T-cell (primary cell): ENCODE measurements around the gene PRRC2B. TPM values are rescaled to one million over a fixed set of nuclear protein-coding genes. Genes with fewer than 3 reads are reported as not detected.
A peak's percentile ranks its signal among the peaks of the same experiment; 100 is the strongest.

Experiments
- ATAC-seq, 4 experiments: fragments of 200-7000 bp in 3 of 4; fragments of 150-1000 bp in 1 of 4; cut with Tn5 transposase; replicated peaks in 1 of 4; 1 replicate in 3 of 4; 2 replicates in 1 of 4; pipeline ENCODE4 v1.10.0; 2021; ENCODE audit warnings: moderate library complexity in 3 of 4, mild to moderate bottlenecking in 2 of 4, moderate number of reproducible peaks in 1 of 4
- CTCF ChIA-PET, 2 donors: fragments of 300-600 bp; sonication (Branson Sonifier 250); formaldehyde crosslinking; loops; one replicate each; lab custom pipeline; 2022; ENCODE audit warnings: antibody characterized with exemption in 2 of 2; lab: Charles Lee
- POLR2A ChIA-PET, 2 donors: fragments of 300-600 bp; sonication (Branson Sonifier 250); formaldehyde crosslinking; loops; one replicate each; lab custom pipeline; 2022; ENCODE audit warnings: antibody characterized with exemption in 2 of 2; lab: Charles Lee
- DNase-seq, 35 experiments: peaks; one replicate each; pipeline versions ENCODE4 v3.0.0 to v3.0.0-alpha.2; 2013 to 2023
- H3K27ac ChIP-seq: one replicate; pipeline ENCODE4 v1.5.1; 2013; ENCODE audit warnings: low read length
- H3K27me3 ChIP-seq, 2 experiments: replicated peaks in 1 of 2; 1 replicate in 1 of 2; 2 replicates in 1 of 2; pipeline versions ENCODE4 v1.6.1 to v1.7.0; 2013; ENCODE audit warnings: low read length in 1 of 2, mixed read lengths in 1 of 2; ENCODE audit not compliant: control insufficient read depth in 2 of 2, insufficient read depth in 2 of 2; ENCODE audit errors: extremely low read depth in 1 of 2
- H3K36me3 ChIP-seq, 2 donors: 1 replicate in 1 of 2; 2 replicates in 1 of 2; pipeline versions ENCODE4 v1.6.1 to v1.7.0; 2013; ENCODE audit warnings: low read length in 1 of 2; ENCODE audit not compliant: control insufficient read depth in 2 of 2, insufficient read depth in 1 of 2; ENCODE audit errors: extremely low read depth in 1 of 2
- H3K4me1 ChIP-seq, 2 experiments: 1 replicate in 1 of 2; 2 replicates in 1 of 2; pipeline versions ENCODE4 v1.6.1 to v1.7.0; 2013; ENCODE audit warnings: low read length in 2 of 2, mixed read lengths in 1 of 2; ENCODE audit not compliant: insufficient read depth in 2 of 2, control insufficient read depth in 1 of 2; ENCODE audit errors: extremely low read depth in 1 of 2
- H3K4me3 ChIP-seq, 2 donors: 1 replicate in 1 of 2; 2 replicates in 1 of 2; pipeline versions ENCODE4 v1.5.1 to v1.7.0; 2013; ENCODE audit warnings: mild to moderate bottlenecking in 2 of 2, low read length in 1 of 2, moderate library complexity in 1 of 2; ENCODE audit not compliant: control insufficient read depth in 1 of 2; ENCODE audit errors: extremely low read depth in 1 of 2
- H3K9me3 ChIP-seq: 2 replicates; pipeline ENCODE4 v1.7.0; 2013
- H3K27ac Mint-ChIP-seq, 2 donors: one replicate each; pipeline ENCODE4 v1.8.0; 2020 to 2021; ENCODE audit warnings: mild to moderate bottlenecking in 2 of 2, mixed read lengths in 2 of 2
- H3K27me3 Mint-ChIP-seq, 2 donors: one replicate each; pipeline ENCODE4 v1.8.0; 2021 to 2022; ENCODE audit warnings: mixed read lengths in 2 of 2
- H3K36me3 Mint-ChIP-seq: one replicate; pipeline ENCODE4 v1.8.0; 2021; ENCODE audit warnings: mixed read lengths
- H3K4me1 Mint-ChIP-seq, 3 donors: one replicate each; pipeline ENCODE4 v1.8.0; 2020 to 2022; ENCODE audit warnings: mixed read lengths in 3 of 3, mild to moderate bottlenecking in 1 of 3
- H3K4me3 Mint-ChIP-seq, 3 donors: one replicate each; pipeline ENCODE4 v1.8.0; 2020 to 2022; ENCODE audit warnings: mild to moderate bottlenecking in 3 of 3, mixed read lengths in 3 of 3, moderate library complexity in 3 of 3
- H3K9me3 Mint-ChIP-seq, 3 donors: one replicate each; pipeline ENCODE4 v1.8.0; 2020 to 2022; ENCODE audit warnings: mixed read lengths in 3 of 3
- WGBS: methylation state at CpG from one replicate; pipeline ENCODE4 v1.1.5; 2013; ENCODE audit warnings: missing lambda C conversion rate; ENCODE audit not compliant: insufficient coverage; 5-methylcytosine and 5-hydroxymethylcytosine counted together
- total RNA-seq, 35 experiments: library from RNA in 6 of 35; stranded (reverse) in 6 of 35; fragments of 120-200 nt in 1 of 35; gene quantifications; one replicate each; pipeline versions ENCODE4 v1.2.1 to v1.2.4 and lab custom pipeline; 2013 to 2026

The PRRC2B gene
- total RNA-seq, 5 donors from 2014 or later (not counting 1 experiment from before 2014, with no cell fraction given): 259 to 375 (median 370) TPM

DNA sequence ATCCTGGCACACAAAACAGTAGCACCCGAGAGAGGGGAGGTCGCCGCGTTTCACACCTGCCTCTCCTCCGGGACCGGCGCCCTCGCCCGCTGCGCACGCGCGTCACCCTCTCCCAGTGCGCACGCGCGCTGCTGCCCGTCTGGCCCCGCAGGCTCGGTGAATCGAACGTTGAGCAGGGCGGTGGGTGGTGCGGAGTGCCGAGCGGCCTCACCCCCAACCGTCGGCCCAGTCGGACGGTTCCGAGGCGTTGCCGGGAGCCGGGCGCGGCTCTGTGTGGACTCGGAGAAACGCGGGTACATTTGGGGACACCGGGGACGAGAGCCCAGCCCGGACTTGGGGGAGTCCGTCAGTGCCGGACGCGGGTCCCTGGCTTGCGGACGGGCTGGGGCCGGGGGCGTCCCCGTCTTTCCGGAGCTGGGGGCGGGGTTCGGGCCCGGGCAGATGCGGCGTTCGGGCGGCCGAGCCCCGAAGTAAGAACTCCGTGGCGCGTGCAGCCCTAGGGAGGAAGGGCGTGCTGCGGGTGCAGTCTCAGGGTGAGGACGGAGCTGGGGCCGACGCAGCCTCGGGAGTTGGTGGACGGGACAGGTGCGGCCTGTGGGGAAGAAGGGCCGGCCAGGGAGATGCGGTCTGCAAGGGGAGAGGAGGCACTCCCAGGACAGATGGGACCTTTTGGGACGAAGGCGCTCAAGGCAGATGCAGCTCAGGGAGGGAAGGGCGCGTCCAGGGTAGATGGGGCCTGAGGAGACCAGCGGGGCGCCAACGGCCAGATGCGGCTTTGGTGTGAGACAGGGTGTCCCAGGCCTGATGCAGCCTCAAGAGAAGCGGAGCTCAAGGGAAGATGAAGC, 109.1 kb downstream of the PRRC2B start, which contains the start of gene POMT1:
TSS of gene POMT1 (plus strand) at position 138 of the 845 bp plus-strand sequence. CDS start 1,301 bp downstream, outside the sequence.
- Mint-ChIP-seq H3K36me3 (peaks cover 9% of the 10 kb centered on the region), H3K4me1 (peaks cover 58 to 73% (median 65%) of the 10 kb centered on the region in 3 donors), H3K4me3 (peak within 1 kb of the TSS; percentile 92 to 95 (median 92)), H3K27me3 (no peaks in the 10 kb centered on the region), H3K9me3 (no peaks in the 10 kb centered on the region), H3K27ac (peak within 1 kb of the TSS; percentile 80 to 84)
- under 1% methylated on average over 83 of the region's 83 CpGs for WGBS
- Histone ChIP-seq H3K36me3 (peaks cover 8 to 21% of the 10 kb centered on the region in 2 donors), H3K27ac (peak within 1 kb of the TSS; percentile 47), H3K9me3 (no peaks in the 10 kb centered on the region), H3K27me3 (no peaks in the 10 kb centered on the region), H3K4me1 (peaks cover 34 to 61% of the 10 kb centered on the region in 2 experiments), H3K4me3 (peak within 1 kb of the TSS; percentile 76 to 78)
- ChIA-PET CTCF (no interaction called here), POLR2A (no interaction called here)
- DNase-seq (peak; percentile 76 to 95 (median 83)), ATAC-seq (peak; percentile 61 to 73 (median 66))

DNA sequence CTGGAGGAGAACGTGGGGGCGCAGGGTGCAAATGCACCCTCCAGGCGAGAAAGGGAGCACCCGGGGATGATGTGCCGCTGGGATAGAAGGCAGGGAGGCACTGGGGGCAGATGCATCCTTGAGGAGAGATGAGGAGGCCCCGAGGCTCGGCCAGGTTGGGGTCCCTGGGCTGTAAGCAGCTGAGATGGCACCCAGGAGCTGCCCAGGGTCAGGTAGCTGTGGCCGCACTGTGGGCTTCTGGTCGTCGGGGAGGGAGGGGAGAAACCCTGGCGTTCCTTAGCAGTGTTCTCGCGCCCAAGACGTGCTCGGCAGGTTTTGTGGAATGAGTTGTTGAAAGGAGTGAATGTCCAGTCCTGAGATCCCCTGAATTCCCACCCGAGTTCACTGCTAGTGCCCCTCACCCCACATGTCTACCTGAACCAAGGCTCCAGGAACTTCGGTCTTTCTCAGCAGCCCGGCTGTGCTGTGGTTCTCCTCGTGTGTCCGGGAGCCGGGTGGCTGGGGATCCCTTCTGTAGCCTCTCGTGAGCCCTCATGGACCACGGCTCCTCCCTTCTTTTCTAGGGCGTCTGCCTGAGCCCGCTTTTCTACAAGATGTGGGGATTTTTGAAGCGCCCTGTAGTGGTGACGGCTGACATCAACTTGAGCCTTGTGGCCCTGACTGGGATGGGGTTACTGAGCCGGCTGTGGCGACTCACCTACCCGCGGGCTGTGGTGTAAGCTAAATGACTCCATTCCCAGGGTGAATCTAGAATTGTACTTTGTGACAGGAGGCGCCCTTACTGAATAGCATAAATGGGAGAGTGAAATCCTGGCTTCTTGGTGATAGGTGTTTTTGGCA, 110.0 kb downstream of the PRRC2B start:
- ChIA-PET CTCF (no interaction called here), POLR2A (interaction anchor here in 1 of 2 donors (0.5 kb wide), 1 partner anchor 130 kb away, joined by 11 read pairs; no protein-coding TSS in a partner anchor)
- peak in 2 of 4 experiments; percentile 8 to 40 for ATAC-seq
- H3K4me1 Mint-ChIP-seq: peaks cover 51 to 64% (median 57%) of the 10 kb centered on the region in 3 donors
- H3K4me3 ChIP-seq: peak overlapping the region; percentile 76 to 78
- no peaks in the 10 kb centered on the region for H3K27me3 Mint-ChIP-seq
- 8% methylated on average over 17 of the region's 32 CpGs for WGBS
- no peak overlapping the region for H3K27ac ChIP-seq
- no peaks in the 10 kb centered on the region for H3K27me3 ChIP-seq
- peak in 34 of 35 experiments; percentile 13 to 78 (median 49) for DNase-seq
- peaks cover 8 to 18% of the 10 kb centered on the region in 2 donors for H3K36me3 ChIP-seq
- H3K9me3 ChIP-seq: no peaks in the 10 kb centered on the region
- peak overlapping the region; percentile 92 to 95 (median 92) for H3K4me3 Mint-ChIP-seq
- peaks cover 11% of the 10 kb centered on the region for H3K36me3 Mint-ChIP-seq
- no peaks in the 10 kb centered on the region for H3K9me3 Mint-ChIP-seq
- H3K27ac Mint-ChIP-seq: peak overlapping the region; percentile 80 to 84
- H3K4me1 ChIP-seq: peaks cover 34 to 54% of the 10 kb centered on the region in 2 experiments

DNA sequence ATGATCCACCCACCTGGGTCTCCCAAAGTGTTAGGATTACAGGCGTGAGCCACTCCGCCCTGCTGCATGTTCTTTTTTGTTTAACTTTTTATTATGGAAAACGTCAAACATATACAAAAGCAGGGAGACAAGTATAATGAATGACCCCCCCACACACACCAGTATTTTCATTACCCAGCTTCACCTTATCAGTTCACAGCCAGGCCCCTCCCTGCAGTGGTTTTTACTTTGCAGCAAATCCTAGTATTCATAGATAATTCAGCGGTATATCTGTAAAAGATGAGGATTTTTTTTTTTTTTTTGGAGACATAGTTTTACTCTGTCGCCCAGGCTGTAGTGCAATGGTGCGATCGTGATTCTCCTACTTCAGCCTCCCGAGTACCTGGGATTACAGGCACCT, 111.1 kb downstream of the PRRC2B start:
- Mint-ChIP-seq H3K4me3 (peak overlapping the region; percentile 21 to 95 (median 50)), H3K9me3 (no peaks in the 10 kb centered on the region), H3K4me1 (peaks cover 39 to 53% (median 45%) of the 10 kb centered on the region in 3 donors), H3K36me3 (peaks cover 19% of the 10 kb centered on the region), H3K27me3 (no peaks in the 10 kb centered on the region), H3K27ac (no peak overlapping the region)
- no peak overlapping the region for H3K4me3 ChIP-seq
- DNase-seq (no peak), ATAC-seq (no peak)
- WGBS: 100% methylated on average over 1 of the region's 8 CpGs
- no peak overlapping the region for H3K27ac ChIP-seq
- POLR2A ChIA-PET: interaction anchor here (0.6 to 0.7 kb wide), 2 partner anchors 759 to 1440 kb away, joined by 4 to 5 read pairs; no protein-coding TSS in a partner anchor
- H3K4me1 ChIP-seq: peaks cover 24 to 42% of the 10 kb centered on the region in 2 experiments
- CTCF ChIA-PET: interaction anchor here in 1 of 2 donors (0.6 kb wide), 1 partner anchor 13 kb away, joined by 3 read pairs; no protein-coding TSS in a partner anchor
- no peaks in the 10 kb centered on the region for H3K9me3 ChIP-seq
- H3K36me3 ChIP-seq: peaks cover 15 to 20% of the 10 kb centered on the region in 2 donors
- no peaks in the 10 kb centered on the region for H3K27me3 ChIP-seq

DNA sequence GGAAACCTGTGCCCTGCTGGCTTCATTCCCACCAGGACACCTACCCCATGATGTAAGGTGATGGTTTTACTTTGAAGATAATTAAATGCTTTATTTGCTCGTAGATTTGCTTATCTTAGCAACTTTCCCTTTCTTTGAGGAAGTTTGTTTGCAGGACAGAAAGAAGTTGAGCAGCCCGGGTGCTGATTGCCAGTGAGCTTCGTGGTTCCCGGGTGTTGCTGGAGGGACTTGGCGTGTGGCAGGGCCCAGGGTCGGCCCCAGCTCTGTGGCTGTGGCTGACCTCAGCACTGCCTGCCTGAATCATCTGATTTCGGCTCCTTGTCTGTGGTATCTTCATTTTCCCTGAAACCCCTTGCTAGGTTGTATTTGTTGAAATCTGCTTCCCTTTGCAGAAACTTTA, 117.5 kb downstream of the PRRC2B start:
- Histone ChIP-seq H3K27me3 (no peaks in the 10 kb centered on the region), H3K27ac (no peak overlapping the region), H3K4me3 (no peak overlapping the region), H3K9me3 (no peaks in the 10 kb centered on the region), H3K36me3 (peaks cover 48 to 77% of the 10 kb centered on the region in 2 donors), H3K4me1 (no peaks in the 10 kb centered on the region)
- WGBS: 86% methylated on average over 4 of the region's 7 CpGs
- no peaks in the 10 kb centered on the region for H3K9me3 Mint-ChIP-seq
- DNase-seq (no peak), ATAC-seq (no peak)
- ChIA-PET POLR2A (no interaction called here), CTCF (no interaction called here)
- H3K4me3 Mint-ChIP-seq: no peak overlapping the region
- no peaks in the 10 kb centered on the region for H3K27me3 Mint-ChIP-seq
- no peak overlapping the region for H3K27ac Mint-ChIP-seq
- H3K4me1 Mint-ChIP-seq: no peaks in the 10 kb centered on the region
- H3K36me3 Mint-ChIP-seq: peaks cover 43% of the 10 kb centered on the region

DNA sequence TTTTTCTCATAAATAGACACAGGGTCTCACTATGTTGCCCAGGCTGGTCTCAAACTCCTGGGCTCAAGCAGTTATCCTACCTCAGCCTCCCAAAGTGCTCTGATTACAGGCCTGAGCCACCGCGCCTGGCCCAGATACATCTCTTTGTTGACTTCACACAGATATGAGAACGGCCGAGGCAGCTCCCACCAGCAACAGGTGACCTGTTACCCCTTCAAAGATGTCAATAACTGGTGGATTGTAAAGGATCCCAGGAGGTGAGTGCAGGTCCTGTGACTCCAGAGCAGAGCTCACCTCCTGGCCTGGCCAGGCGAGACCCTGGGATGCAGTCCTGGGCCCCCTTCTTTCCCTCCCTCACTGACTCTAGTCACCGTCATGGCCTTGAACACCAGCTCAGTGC, 118.0 kb downstream of the PRRC2B start:
- ChIA-PET POLR2A (no interaction called here), CTCF (no interaction called here)
- H3K4me3 Mint-ChIP-seq: no peak overlapping the region
- ATAC-seq: no peak
- Histone ChIP-seq H3K9me3 (no peaks in the 10 kb centered on the region), H3K27me3 (no peaks in the 10 kb centered on the region), H3K4me1 (no peaks in the 10 kb centered on the region), H3K27ac (no peak overlapping the region), H3K4me3 (no peak overlapping the region), H3K36me3 (peaks cover 52 to 82% of the 10 kb centered on the region in 2 donors)
- no peak for DNase-seq
- WGBS: 93% methylated on average over 2 of the region's 6 CpGs
- H3K36me3 Mint-ChIP-seq: peaks cover 41% of the 10 kb centered on the region
- no peaks in the 10 kb centered on the region for H3K9me3 Mint-ChIP-seq
- no peaks in the 10 kb centered on the region for H3K27me3 Mint-ChIP-seq
- H3K27ac Mint-ChIP-seq: peak overlapping the region in 1 of 2 donors; percentile 11
- H3K4me1 Mint-ChIP-seq: no peaks in the 10 kb centered on the region

DNA sequence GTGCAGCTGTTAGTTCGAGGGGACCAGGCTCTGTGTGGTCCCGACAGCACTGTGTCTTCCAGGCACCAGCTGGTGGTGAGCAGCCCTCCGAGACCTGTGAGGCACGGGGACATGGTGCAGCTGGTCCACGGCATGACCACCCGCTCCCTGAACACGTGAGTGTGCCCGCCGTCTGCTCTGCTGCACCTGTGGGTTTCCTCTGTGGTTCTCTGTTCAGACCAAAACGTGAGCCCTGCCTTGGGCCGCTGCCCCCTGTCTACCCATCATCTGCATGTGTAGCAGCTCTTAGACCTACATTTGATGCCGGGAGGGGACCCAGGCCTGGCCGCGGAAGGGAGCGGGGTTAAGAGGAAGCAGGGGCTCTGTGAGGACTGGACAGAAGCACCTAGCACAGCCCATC, 119.3 kb downstream of the PRRC2B start:
- ChIA-PET CTCF (no interaction called here), POLR2A (no interaction called here)
- Histone ChIP-seq H3K4me1 (no peaks in the 10 kb centered on the region), H3K36me3 (peaks cover 47 to 85% of the 10 kb centered on the region in 2 donors), H3K27ac (no peak overlapping the region), H3K9me3 (no peaks in the 10 kb centered on the region), H3K4me3 (no peak overlapping the region), H3K27me3 (no peaks in the 10 kb centered on the region)
- Mint-ChIP-seq H3K36me3 (peaks cover 48% of the 10 kb centered on the region), H3K27ac (no peak overlapping the region), H3K4me3 (no peak overlapping the region), H3K27me3 (no peaks in the 10 kb centered on the region), H3K4me1 (no peaks in the 10 kb centered on the region), H3K9me3 (no peaks in the 10 kb centered on the region)
- ATAC-seq (no peak), DNase-seq (no peak)
- WGBS: 70% methylated on average over 13 of the region's 15 CpGs
